Measurements from ENCODE around the gene UBE2D4.

The UBE2D4 gene

DNA sequence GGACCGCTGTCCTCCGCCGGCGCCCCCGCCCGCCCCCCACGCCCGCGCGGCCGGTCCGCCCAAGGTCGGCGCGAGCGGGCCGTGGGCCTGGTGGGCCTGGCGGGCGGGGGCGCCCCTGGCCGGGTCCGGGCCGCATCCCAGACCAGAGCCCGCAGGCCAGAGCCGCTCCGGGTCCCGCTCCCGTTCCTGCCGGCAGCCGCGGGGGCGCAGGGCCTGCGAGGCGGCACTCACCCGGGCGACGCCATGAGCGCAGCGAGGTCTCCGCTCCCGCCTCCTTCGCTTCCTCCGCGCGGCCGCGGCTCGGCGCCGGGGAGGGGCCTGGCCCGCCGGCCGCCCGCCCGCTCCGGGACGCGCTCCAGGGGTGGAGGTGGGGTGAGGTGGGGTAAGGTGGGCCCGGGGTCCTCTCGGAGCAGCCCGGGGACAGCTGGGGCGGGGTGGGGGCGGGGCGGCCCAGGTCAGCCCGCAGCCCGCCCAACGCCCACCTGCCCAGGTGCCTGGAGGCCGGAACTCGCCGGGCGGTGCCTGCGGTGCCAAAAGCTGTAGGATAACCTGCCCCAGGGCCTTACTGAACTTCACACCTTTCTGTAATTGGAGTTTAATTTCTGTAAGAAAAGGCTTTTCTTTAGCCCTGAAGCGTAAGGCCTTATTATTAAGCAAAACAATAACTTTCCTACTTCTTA lies 19.8 kb upstream of the UBE2D4 start, which contains the start of gene URGCP:
URGCP (minus strand) TSS at position 266 of the 680 bp plus-strand sequence; CDS start at position 245, 21 bp downstream.
- DNase-seq (ENCODE audit: low read depth, low spot score) = peak; percentile 19

GRCh38 chr7:43914795-43915194 lies 11.4 kb upstream of the UBE2D4 start:
- no peak for DNase-seq (ENCODE audit: low read depth, low spot score)

GRCh38 chr7:43915907-43916306 lies 10.3 kb upstream of the UBE2D4 start:
- no peak for DNase-seq (ENCODE audit: low read depth, low spot score)

DNA sequence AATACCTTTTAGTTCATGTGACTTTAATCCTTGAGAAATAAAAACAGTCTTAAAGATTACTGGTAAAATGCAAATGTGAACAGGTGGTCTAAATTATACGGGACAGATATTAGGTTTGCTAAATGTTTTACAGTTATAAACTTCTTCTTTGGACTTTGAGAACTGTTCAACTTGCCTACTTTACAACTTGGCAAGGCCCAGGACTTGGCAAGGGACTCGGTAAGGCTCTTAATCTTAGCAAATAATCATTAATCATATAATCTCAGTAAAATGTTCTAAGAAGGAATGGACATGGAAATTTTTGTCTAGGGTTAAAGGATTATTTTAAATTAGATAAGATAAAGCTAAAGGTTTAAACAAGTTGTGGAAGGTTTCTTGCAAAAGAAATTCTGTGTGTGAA lies 4.8 kb upstream of the UBE2D4 start:
- no peak for DNase-seq (ENCODE audit: low read depth, low spot score)

- no peak for DNase-seq (ENCODE audit: low read depth, low spot score)
Observed at GRCh38 chr7:43922726-43923125, 3.5 kb upstream of the UBE2D4 start.

- no peak for DNase-seq (ENCODE audit: low read depth, low spot score)
Observed at GRCh38 chr7:43926798-43927123, 525 bp downstream of the UBE2D4 start.

- DNase-seq (ENCODE audit: low read depth, low spot score) = no peak
Observed at GRCh38 chr7:43927810-43928209, 1.6 kb downstream of the UBE2D4 start.

DNA sequence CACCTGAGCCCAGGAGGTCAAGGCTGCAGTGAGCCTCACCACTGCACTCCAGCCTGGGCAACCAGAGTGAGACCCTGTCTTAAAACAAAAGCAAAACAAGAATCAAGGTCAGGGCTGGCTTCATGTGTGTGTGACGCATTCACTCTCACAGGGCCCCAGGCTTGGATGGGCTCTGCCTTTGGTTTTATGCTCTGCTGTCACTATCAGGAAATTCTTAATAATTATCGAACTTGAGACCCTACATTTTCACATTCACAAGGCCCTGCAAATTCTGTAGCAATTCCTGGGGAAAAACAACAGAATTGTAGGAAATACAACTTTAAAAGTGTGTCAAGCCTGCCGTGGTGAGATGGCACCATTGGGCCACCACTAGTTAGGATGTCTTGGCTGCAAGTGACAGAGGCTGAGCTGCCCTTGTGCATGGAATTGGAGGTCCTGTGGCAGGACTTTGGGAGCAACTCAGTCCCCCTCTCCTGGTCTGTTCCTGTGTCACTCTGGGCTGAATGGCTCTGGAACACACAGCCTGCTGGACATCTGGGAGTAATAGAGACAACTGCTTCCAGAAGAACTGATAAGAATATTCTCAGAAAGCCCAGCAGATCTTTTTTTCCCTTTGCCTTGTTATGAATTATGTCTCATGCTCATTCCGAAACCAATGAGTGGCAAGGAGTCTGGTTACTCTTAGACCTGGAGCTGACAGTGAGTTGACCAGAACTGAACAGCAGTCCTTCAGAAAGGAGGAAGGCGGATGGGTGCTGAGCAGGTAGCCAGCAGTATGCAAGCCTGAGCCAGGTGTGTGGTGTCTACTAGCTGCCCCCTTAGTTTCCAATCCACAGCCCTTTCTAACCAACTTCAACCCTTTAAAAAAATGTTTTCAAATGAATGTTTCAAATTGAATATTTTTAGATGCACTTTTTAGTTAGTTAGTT lies 3.6 kb downstream of the UBE2D4 start:
- no peak for DNase-seq (ENCODE audit: low read depth, low spot score)

DNA sequence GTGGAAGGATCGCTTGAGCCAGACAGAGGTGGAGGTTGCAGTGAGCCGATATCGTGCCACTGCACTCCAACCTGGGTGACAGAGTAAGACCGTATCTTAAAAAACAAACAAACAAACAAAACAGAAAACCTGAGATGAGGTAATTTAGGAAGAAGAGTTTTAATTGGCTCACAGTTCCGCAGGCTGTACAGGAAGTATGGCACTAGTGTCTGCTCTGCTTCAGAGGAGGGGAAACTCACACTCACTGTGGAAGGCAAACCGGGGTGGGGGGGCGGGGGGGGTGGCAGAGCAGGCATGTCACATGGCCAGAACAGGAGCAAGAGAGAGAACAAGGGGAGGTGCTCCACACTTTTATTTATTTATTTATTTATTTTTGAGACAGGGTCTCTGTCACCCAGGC lies 5.1 kb downstream of the UBE2D4 start:
- DNase-seq (ENCODE audit: low read depth, low spot score) = no peak

- no peak for DNase-seq (ENCODE audit: low read depth, low spot score)
Observed at GRCh38 chr7:43933902-43934560, 7.8 kb downstream of the UBE2D4 start.

GRCh38 chr7:43937444-43937843 lies 11.2 kb downstream of the UBE2D4 start:
- DNase-seq (ENCODE audit: low read depth, low spot score) = no peak

GRCh38 chr7:43938892-43939482 lies 12.8 kb downstream of the UBE2D4 start:
- DNase-seq (ENCODE audit: low read depth, low spot score) = no peak

DNA sequence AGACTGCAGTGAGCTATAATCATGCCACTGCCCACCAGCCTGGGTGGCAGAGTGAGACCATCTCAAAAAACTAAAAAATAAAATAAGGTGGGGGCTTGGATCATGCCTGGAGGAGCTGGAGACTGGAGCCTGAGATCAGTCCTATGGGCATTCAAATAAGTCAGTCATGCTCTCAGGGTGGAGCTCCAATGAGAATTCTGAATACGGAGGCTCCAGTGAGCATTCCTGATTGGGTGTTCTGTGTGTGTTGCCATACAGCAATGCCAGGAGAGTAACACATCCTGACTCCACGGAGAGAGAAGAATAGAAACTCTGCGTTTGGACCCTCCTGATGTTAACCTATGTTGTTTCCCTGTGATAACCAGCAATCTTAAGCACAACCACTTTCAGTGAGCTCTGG lies 16.0 kb downstream of the UBE2D4 start:
- no peak for DNase-seq (ENCODE audit: low read depth, low spot score)

DNA sequence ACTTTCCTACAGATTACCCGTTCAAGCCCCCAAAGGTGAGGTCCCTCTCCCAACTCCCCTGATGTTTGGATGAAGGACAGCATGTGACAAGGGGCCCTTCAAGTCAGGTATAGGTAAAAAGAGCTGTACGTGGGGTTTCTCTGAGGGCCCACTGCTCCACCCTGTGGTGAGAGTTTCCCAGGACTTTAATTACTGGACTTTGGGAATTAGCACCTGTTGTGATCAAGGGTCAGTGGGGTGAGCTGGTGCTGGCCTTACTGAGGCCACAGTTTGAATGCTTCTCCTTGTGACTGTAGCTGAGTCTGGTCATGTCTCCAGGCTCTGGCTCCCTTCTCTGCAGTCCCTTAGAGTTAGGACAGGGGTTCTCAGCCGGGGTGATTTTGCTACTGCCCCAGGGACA lies 16.8 kb downstream of the UBE2D4 start:
- no peak for DNase-seq (ENCODE audit: low read depth, low spot score)

- DNase-seq (ENCODE audit: low read depth, low spot score) = no peak
Observed at GRCh38 chr7:43943417-43944187, 17.4 kb downstream of the UBE2D4 start.

- no peak for DNase-seq (ENCODE audit: low read depth, low spot score)
Observed at GRCh38 chr7:43944286-43944685, 18.1 kb downstream of the UBE2D4 start.

DNA sequence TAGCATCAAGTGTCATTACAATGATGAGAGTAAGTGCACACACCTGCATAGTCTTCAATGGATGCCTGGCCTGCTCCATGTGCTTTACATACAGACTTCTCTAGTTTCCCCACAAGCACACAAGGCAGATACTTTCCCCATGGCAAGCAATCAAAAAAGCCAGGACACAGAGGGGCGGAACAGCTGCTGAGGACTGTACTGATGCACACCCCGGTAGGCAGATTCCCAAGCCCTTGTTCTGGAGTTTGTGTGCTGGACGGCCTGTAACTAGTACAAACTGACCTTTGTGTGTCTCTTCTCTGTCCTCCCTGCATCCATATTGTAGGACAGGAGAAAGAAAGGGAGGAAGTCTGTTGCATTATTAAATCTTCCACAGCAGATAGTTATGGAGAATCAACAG lies 25.8 kb downstream of the UBE2D4 start:
- no peak for DNase-seq (ENCODE audit: low read depth, low spot score)

- no peak for DNase-seq (ENCODE audit: low read depth, low spot score)
Observed at GRCh38 chr7:43953071-43953470, 26.8 kb downstream of the UBE2D4 start.

- no peak for DNase-seq (ENCODE audit: low read depth, low spot score)
Observed at GRCh38 chr7:43954524-43955228, 28.4 kb downstream of the UBE2D4 start.

DNA sequence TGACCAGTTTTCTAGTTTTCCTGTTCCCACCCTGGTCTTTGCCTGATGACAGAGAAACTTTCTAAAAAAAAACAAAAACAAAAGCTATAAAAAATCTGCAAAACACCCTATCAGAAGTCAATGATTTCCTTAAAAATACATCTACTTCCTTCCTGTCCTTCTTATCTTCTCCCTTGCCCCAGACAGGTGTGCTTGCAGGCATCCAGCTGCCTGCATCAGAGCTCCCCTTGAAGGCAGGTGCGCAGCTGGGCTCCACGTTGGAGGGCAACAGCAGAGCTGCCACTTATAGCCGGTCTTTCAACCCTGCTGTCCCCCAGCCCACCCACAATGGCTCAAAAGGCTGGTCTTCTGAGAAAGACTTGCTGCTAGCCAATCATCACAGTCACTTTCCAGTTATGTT lies 29.8 kb downstream of the UBE2D4 start:
- no peak for DNase-seq (ENCODE audit: low read depth, low spot score)

- DNase-seq (ENCODE audit: low read depth, low spot score) = no peak
Observed at GRCh38 chr7:43960933-43961332, 34.7 kb downstream of the UBE2D4 start.

Data from activated CD4-positive, CD25-positive, alpha-beta regulatory T cell treated with anti-CD3 and anti-CD28 coated beads, Interleukin-2, amount 50 U/mL, for 16 hours (primary cell).